Measurements from ENCODE around the gene ZNF407.
A peak's percentile ranks its signal among the peaks of the same experiment; 100 is the strongest.

Gene ZNF407

GRCh38 chr18:74897971-74898657 is 300.4 kb downstream of the ZNF407 start:
- no peak for DNase-seq

GRCh38 chr18:74898965-74899364 is 301.3 kb downstream of the ZNF407 start:
- DNase-seq = no peak

- DNase-seq = no peak
Measured at GRCh38 chr18:74899554-74899953, 301.9 kb downstream of the ZNF407 start.

- DNase-seq = no peak
Measured at GRCh38 chr18:74901362-74902146, 303.9 kb downstream of the ZNF407 start.

GRCh38 chr18:74902147-74902455 is 304.4 kb downstream of the ZNF407 start:
- DNase-seq = no peak

GRCh38 chr18:74905247-74905646 is 307.6 kb downstream of the ZNF407 start:
- DNase-seq = peak; percentile 58

- DNase-seq = no peak
Measured at GRCh38 chr18:74906184-74906583, 308.5 kb downstream of the ZNF407 start.

- DNase-seq = no peak
Measured at GRCh38 chr18:74914052-74914591, 316.5 kb downstream of the ZNF407 start.

GRCh38 chr18:74914648-74915047 is 317.0 kb downstream of the ZNF407 start:
- DNase-seq = no peak

GRCh38 chr18:74916773-74917393 is 319.2 kb downstream of the ZNF407 start:
- no peak for DNase-seq

- no peak for DNase-seq
Measured at GRCh38 chr18:74918276-74918790, 320.7 kb downstream of the ZNF407 start.

GRCh38 chr18:74921057-74921820 is 323.6 kb downstream of the ZNF407 start:
- DNase-seq = no peak

- no peak for DNase-seq
Measured at GRCh38 chr18:74926051-74926450, 328.4 kb downstream of the ZNF407 start.

- no peak for DNase-seq
Measured at GRCh38 chr18:74928194-74928968, 330.7 kb downstream of the ZNF407 start.

- no peak for DNase-seq
Measured at GRCh38 chr18:74929110-74929509, 331.4 kb downstream of the ZNF407 start.

- DNase-seq = no peak
Measured at GRCh38 chr18:74930616-74931015, 332.9 kb downstream of the ZNF407 start.

- no peak for DNase-seq
Measured at GRCh38 chr18:74933930-74934329, 336.3 kb downstream of the ZNF407 start.

- DNase-seq = no peak
Measured at GRCh38 chr18:74935434-74935833, 337.8 kb downstream of the ZNF407 start.

GRCh38 chr18:74936343-74936742 is 338.7 kb downstream of the ZNF407 start:
- no peak for DNase-seq

GRCh38 chr18:74937291-74937690 is 339.6 kb downstream of the ZNF407 start:
- DNase-seq = no peak

- no peak for DNase-seq
Measured at GRCh38 chr18:74940856-74941255, 343.2 kb downstream of the ZNF407 start.

GRCh38 chr18:74942319-74942910 is 344.7 kb downstream of the ZNF407 start:
- DNase-seq = no peak
